ENCODE results near the gene AHNAK. TPM values are rescaled to one million over a fixed set of nuclear protein-coding genes. Genes with fewer than 3 reads are reported as not detected.
A peak's percentile ranks its signal among the peaks of the same experiment; 100 is the strongest.

The AHNAK gene
- total and polyA plus RNA-seq, 2 of the 8 experiments (the other 6 are each of a cell fraction or from before 2014, with no cell fraction given), result 2.0 to 5.8 TPM

DNA sequence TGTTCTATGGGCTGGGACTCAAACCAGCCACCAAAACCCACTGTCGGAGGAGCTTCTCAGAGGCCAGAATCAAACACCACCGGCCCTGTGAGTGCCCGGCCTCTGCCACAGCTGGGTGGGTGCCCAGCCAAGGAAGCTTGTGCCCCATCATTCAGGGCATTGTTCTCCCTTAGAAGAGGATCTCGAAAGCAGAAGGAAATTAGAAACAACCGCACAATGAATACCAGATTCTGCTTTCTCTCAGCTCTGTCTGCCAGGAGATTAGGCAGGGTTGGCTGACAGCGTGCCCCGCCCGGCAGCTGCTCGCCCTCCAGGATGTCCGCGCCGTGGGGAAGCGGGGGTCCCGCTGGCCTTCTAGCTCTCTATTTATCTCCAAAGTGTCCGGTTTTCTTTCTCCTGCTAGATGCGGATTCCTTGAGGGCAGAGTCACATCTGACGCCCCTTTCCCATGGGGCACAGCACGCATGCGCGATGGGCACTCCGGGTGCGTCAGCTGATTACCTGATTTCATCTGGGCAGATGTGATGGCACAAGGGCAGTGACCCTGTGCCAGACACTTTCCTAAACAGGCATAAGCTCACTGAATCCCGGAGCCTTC is 102.3 kb downstream of the AHNAK start:
- no peak overlapping the region for H3K27ac ChIP-seq (ENCODE audit: low read depth, low read length)
- H3K4me3 ChIP-seq (ENCODE audit: extremely low read depth in 1 of 4, insufficient read depth in 2 of 4, low read depth in 3 of 4, low read length in 4 of 4), result no peak overlapping the region; a peak in 1 of 8 replicates
- no peaks in the 10 kb centered on the region for H3K9me3 ChIP-seq (ENCODE audit: insufficient read depth in 2 of 2, low read depth in 1 of 2, low read length in 1 of 2)
- H3K56ac ChIP-seq (replicated peaks; ENCODE audit: insufficient read length, low read depth, low read length), result no peak overlapping the region
- H3K14ac ChIP-seq (ENCODE audit: insufficient read length), result no peak overlapping the region
- H2BK20ac ChIP-seq (ENCODE audit: low read length), result no peak overlapping the region
- H3K23ac ChIP-seq (ENCODE audit: insufficient read length), result no peak overlapping the region
- H3K79me2 ChIP-seq (ENCODE audit: control insufficient read depth in 1 of 2, insufficient read depth in 2 of 2, low read length in 2 of 2), result no peaks in the 10 kb centered on the region
- no peak overlapping the region for H2AFZ ChIP-seq (ENCODE audit: low read length)
- ChIA-PET CTCF (ENCODE audit: partially characterized antibody) (interaction anchor here (0.6 to 2.6 kb wide), 12 partner anchors 9 to 116 kb away, joined by 3 to 21 read pairs (median 4); no protein-coding TSS in a partner anchor), POLR2A (ENCODE audit: partially characterized antibody) (interaction anchor here (0.9 to 2.2 kb wide), 3 partner anchors 14 to 111 kb away, joined by 3 to 7 read pairs (median 5); no protein-coding TSS in a partner anchor)
- no peak overlapping the region for H2BK120ac ChIP-seq (replicated peaks; ENCODE audit: low read depth, low read length)
- H2BK5ac ChIP-seq (ENCODE audit: low read depth, low read length), result no peak overlapping the region
- no peaks in the 10 kb centered on the region for H3K27me3 ChIP-seq (replicated peaks in 1 of 4; ENCODE audit: control insufficient read depth in 3 of 4, extremely low read depth in 1 of 4, insufficient read depth in 3 of 4, low read length in 3 of 4)
- H2AK5ac ChIP-seq (ENCODE audit: low read depth, low read length), result no peak overlapping the region
- H3K23me2 ChIP-seq (ENCODE audit: low read depth, low read length), result no peaks in the 10 kb centered on the region
- WGBS, 2 experiments (ENCODE audit: extremely low coverage in 1 of 2, insufficient coverage in 1 of 2, insufficient read length in 1 of 2, insufficient replicate concordance in 2 of 2, low coverage in 1 of 2, low lambda C conversion rate in 2 of 2, missing lambda C conversion rate in 1 of 2), result 85% methylated on average over 23 of the region's 23 CpGs; no CpG with 5 or more reads in 1 of the 2 experiments
- no peaks in the 10 kb centered on the region for H3K36me3 ChIP-seq (ENCODE audit: control insufficient read depth in 2 of 4, insufficient read depth in 4 of 4, low read length in 3 of 4)
- H2BK15ac ChIP-seq (ENCODE audit: low read length), result no peak overlapping the region
- no peak overlapping the region; a peak in 1 of 4 replicates for H3K4me2 ChIP-seq (ENCODE audit: insufficient read depth in 1 of 2, low read depth in 2 of 2, low read length in 2 of 2)
- no peak overlapping the region for H3K9ac ChIP-seq (replicated peaks in 1 of 4; ENCODE audit: extremely low read depth in 1 of 4, low read depth in 3 of 4, low read length in 3 of 4)
- H4K20me1 ChIP-seq (replicated peaks in 1 of 2; ENCODE audit: control insufficient read depth in 1 of 2, insufficient read depth in 2 of 2, low read length in 2 of 2), result no peaks in the 10 kb centered on the region
- H2BK12ac ChIP-seq (ENCODE audit: low read depth, low read length), result 0 out of 2 replicates have a peak overlapping the region, but pooled peaks have one; percentile 17
- peaks cover 0 to 6% (median 0%) of the 10 kb centered on the region in 4 experiments; a peak in 2 of 7 replicates for H3K4me1 ChIP-seq (replicated peaks in 1 of 4; ENCODE audit: control insufficient read depth in 3 of 4, insufficient read depth in 4 of 4, low read length in 3 of 4)
- no peak overlapping the region; the same call in 1 of the 2 replicates for H3K18ac ChIP-seq (ENCODE audit: extremely low read depth, low read length)
- H4K5ac ChIP-seq (ENCODE audit: insufficient read length, low read depth, low read length), result no peak overlapping the region
- DNase-seq (ENCODE audit: low read depth in 1 of 2, low spot score in 2 of 2), result no peak
- H4K8ac ChIP-seq (ENCODE audit: extremely low read depth, insufficient read depth, low read length), result peak overlapping the region; percentile 40; the same call in 1 of the 2 replicates
- no peak overlapping the region for H3K4ac ChIP-seq (replicated peaks; ENCODE audit: insufficient read length, low read depth, low read length)
- no peak overlapping the region for H4K91ac ChIP-seq (replicated peaks; ENCODE audit: insufficient read length, low read length)
- no peaks in the 10 kb centered on the region for H3K79me1 ChIP-seq (ENCODE audit: low read depth, low read length)
- no peak for FAIRE-seq
- TF ChIP-seq SUZ12 (IDR thresholded peaks at IDR 0.05; ENCODE audit: low read length) (no peak), CTCF (IDR thresholded peaks at IDR 0.05; ENCODE audit: control extremely low read depth in 1 of 3, insufficient read depth in 1 of 3, low read depth in 1 of 3, low read length in 3 of 3) (no peak), GTF2F1 (IDR thresholded peaks at IDR 0.05; ENCODE audit: borderline replicate concordance, low read depth, low read length) (no peak), RFX5 (IDR thresholded peaks at IDR 0.05; ENCODE audit: borderline replicate concordance, low read depth, low read length) (no peak), ATF2 (IDR thresholded peaks at IDR 0.05; ENCODE audit: low read length) (no peak), JUND (IDR thresholded peaks at IDR 0.05; ENCODE audit: low read length) (no peak), CHD1 (IDR thresholded peaks at IDR 0.05; ENCODE audit: low read depth, low read length) (no peak)
